Neural crest cell (in vitro differentiated cells): ENCODE data around the gene MICALL2. TPM values are rescaled to one million over a fixed set of nuclear protein-coding genes. Genes with fewer than 3 reads are reported as not detected.
A peak's percentile ranks its signal among the peaks of the same experiment; 100 is the strongest.

Source experiments
- DNase-seq: peaks from one replicate; pipeline ENCODE4 v3.0.0; 2021; ENCODE audit warnings: low read depth, mixed read lengths, low spot score
- H3K27ac Mint-ChIP-seq: one replicate; pipeline ENCODE4 v1.8.0; 2021; ENCODE audit warnings: mild to moderate bottlenecking, mixed read lengths; ENCODE audit not compliant: unreplicated experiment
- H3K27me3 Mint-ChIP-seq: 2 replicates; pipeline ENCODE4 v1.8.0; 2021; ENCODE audit warnings: low read depth, mild to moderate bottlenecking, mixed read lengths
- H3K36me3 Mint-ChIP-seq: 2 replicates; pipeline ENCODE4 v1.8.0; 2021; ENCODE audit warnings: low read depth, mild to moderate bottlenecking, mixed read lengths
- H3K4me1 Mint-ChIP-seq: 2 replicates; pipeline ENCODE4 v1.8.0; 2021; ENCODE audit warnings: mixed read lengths
- H3K4me3 Mint-ChIP-seq: one replicate; pipeline ENCODE4 v1.8.0; 2021; ENCODE audit warnings: mild to moderate bottlenecking, mixed read lengths
- H3K9me3 Mint-ChIP-seq: 2 replicates; pipeline ENCODE4 v1.8.0; 2021; ENCODE audit warnings: mixed read lengths
- total RNA-seq: library from RNA; stranded (reverse); gene quantifications from 2 replicates; pipeline ENCODE4 v1.2.1, GENCODE V29; 2021
- TF ChIP-seq, protein P1 (sequence below): fragments of 200-600 bp; sonication (generic); conservative IDR thresholded peaks from 2 replicates; pipeline ENCODE4 v1.5.0; 2021; ENCODE audit warnings: antibody characterized with exemption, mild to moderate bottlenecking

MICALL2 gene
- total RNA-seq, 1 donor from 2014 or later = 18.7 TPM

- Mint-ChIP-seq H3K4me1 (peaks cover 18% of the 10 kb centered on the region), H3K4me3 (peak overlapping the region; percentile 86), H3K9me3 (no peaks in the 10 kb centered on the region), H3K27ac (no peak overlapping the region), H3K27me3 (no peaks in the 10 kb centered on the region), H3K36me3 (no peaks in the 10 kb centered on the region)
- DNase-seq = no peak
- TF ChIP-seq, protein P1, sequence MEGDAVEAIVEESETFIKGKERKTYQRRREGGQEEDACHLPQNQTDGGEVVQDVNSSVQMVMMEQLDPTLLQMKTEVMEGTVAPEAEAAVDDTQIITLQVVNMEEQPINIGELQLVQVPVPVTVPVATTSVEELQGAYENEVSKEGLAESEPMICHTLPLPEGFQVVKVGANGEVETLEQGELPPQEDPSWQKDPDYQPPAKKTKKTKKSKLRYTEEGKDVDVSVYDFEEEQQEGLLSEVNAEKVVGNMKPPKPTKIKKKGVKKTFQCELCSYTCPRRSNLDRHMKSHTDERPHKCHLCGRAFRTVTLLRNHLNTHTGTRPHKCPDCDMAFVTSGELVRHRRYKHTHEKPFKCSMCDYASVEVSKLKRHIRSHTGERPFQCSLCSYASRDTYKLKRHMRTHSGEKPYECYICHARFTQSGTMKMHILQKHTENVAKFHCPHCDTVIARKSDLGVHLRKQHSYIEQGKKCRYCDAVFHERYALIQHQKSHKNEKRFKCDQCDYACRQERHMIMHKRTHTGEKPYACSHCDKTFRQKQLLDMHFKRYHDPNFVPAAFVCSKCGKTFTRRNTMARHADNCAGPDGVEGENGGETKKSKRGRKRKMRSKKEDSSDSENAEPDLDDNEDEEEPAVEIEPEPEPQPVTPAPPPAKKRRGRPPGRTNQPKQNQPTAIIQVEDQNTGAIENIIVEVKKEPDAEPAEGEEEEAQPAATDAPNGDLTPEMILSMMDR = no peak
Measured at GRCh38 chr7:1503390-1503789, 44.1 kb upstream of the MICALL2 start.

DNA sequence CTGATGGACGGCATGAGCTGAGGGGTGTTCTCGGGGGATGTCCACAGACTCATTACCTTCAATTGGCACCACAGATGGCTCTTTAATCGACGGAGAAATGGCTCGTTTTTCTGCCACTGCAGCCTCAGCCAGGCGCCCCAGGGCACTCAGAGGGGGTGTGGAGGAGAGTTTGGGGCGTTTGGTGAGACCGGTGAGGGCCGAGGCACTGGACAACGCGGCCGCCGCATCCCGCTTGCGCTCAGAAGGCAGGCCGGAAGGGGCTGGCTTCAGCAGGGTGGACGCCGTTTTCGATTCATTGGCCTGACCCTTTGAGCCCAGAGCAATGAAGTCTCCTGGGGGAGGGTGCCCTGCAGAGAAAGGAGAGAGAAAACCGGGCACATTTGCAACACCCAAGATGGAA lies 43.6 kb upstream of the MICALL2 start:
- Mint-ChIP-seq H3K27ac (no peak overlapping the region), H3K4me3 (peak overlapping the region; percentile 86), H3K4me1 (peaks cover 18% of the 10 kb centered on the region), H3K27me3 (no peaks in the 10 kb centered on the region), H3K9me3 (no peaks in the 10 kb centered on the region), H3K36me3 (no peaks in the 10 kb centered on the region)
- TF ChIP-seq, protein P1 = no peak
- no peak for DNase-seq

GRCh38 chr7:1501487-1502270 lies 42.4 kb upstream of the MICALL2 start:
- Mint-ChIP-seq H3K9me3 (no peaks in the 10 kb centered on the region), H3K4me1 (peaks cover 15% of the 10 kb centered on the region), H3K27ac (no peak overlapping the region), H3K27me3 (no peaks in the 10 kb centered on the region), H3K4me3 (peak overlapping the region; percentile 86), H3K36me3 (no peaks in the 10 kb centered on the region)
- no peak for DNase-seq
- TF ChIP-seq, protein P1 = no peak

DNA sequence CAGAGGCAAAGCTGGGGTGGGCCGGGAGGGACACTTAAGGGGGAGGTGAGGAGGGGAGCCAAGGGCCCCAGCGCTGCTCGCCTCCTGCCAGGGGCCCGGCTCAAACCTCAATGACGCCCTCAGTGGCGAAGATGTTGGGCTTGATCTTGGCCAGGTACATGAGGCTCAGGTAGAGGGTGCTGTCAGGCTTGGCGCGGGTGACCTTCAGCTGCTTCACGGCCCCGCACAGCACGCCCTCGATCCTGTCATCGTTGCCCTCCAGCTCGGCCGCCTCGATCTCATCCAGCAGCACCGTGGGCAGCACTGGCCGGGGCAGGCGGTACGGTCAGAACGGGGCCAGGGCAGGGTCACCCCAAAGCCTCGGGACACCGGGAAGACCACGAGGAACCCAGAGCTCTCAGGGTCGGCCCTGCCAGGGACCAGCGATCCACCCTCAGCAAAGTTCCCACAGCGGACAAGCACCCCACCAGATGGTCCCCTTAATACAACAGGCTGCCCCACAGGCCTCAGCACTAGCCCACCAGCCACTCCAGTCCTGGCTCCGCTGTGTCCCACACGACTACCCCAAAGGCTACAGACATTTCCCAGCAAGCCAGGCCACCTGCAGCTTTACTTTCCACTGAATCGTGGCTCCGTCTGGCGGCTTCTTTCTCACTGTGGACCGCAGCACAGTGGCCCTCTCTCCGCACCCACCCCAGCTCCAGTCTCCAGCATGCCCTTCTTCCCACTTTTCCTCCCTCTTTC lies 41.0 kb upstream of the MICALL2 start:
- Mint-ChIP-seq H3K36me3 (no peaks in the 10 kb centered on the region), H3K4me1 (peaks cover 15% of the 10 kb centered on the region), H3K27me3 (no peaks in the 10 kb centered on the region), H3K27ac (peak overlapping the region; percentile 62), H3K4me3 (peak overlapping the region; percentile 27), H3K9me3 (no peaks in the 10 kb centered on the region)
- TF ChIP-seq, protein P1 = no peak
- no peak for DNase-seq

GRCh38 chr7:1499367-1500029 lies 40.2 kb upstream of the MICALL2 start:
- no peak for DNase-seq
- no peaks in the 10 kb centered on the region for H3K27me3 Mint-ChIP-seq
- H3K36me3 Mint-ChIP-seq = no peaks in the 10 kb centered on the region
- peaks cover 15% of the 10 kb centered on the region for H3K4me1 Mint-ChIP-seq
- TF ChIP-seq, protein P1 = no peak
- H3K9me3 Mint-ChIP-seq = no peaks in the 10 kb centered on the region
- no peak overlapping the region for H3K27ac Mint-ChIP-seq
- H3K4me3 Mint-ChIP-seq = no peak overlapping the region
